ENCODE data around the gene MACROD2. TPM values are rescaled to one million over a fixed set of nuclear protein-coding genes. Genes with fewer than 3 reads are reported as not detected.

Gene MACROD2
- total RNA-seq, 1 experiment from 2014 or later = 1.6 TPM

DNA sequence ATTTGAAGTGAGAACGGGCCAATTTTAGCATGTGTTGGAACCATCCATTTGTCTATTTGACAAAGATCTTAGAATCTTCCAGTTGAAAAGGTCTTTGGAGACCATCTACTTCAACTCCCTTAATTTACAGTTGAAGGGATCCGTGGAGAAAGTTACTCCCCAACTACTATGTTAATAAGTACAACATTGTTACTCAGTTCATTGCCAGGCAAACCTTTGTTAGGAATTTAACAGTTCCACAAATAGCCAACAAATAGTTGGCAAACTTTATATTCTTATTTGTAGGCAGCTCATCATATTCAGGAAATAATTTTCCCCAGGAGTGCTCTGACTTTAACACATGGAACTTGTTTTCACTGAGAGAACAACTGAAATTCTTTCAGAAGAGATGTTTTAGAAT is 423.1 kb downstream of the MACROD2 start:
- no peaks in the 10 kb centered on the region for H3K27me3 ChIP-seq (ENCODE audit: insufficient read depth, low read length)
- H3K4me2 ChIP-seq (ENCODE audit: insufficient read depth, insufficient read length, low read length) = no peak overlapping the region
- no peak overlapping the region for H3K4ac ChIP-seq (ENCODE audit: low read depth, low read length)
- no peak overlapping the region for H2BK20ac ChIP-seq (ENCODE audit: low read depth, low read length, poor library complexity, severe bottlenecking)
- peaks cover 5% of the 10 kb centered on the region; the same call in 1 of the 2 replicates for H3K4me1 ChIP-seq (ENCODE audit: insufficient read depth, low read length)
- no peak overlapping the region for H3T11ph ChIP-seq (ENCODE audit: low read length)
- TF ChIP-seq, protein P1, sequence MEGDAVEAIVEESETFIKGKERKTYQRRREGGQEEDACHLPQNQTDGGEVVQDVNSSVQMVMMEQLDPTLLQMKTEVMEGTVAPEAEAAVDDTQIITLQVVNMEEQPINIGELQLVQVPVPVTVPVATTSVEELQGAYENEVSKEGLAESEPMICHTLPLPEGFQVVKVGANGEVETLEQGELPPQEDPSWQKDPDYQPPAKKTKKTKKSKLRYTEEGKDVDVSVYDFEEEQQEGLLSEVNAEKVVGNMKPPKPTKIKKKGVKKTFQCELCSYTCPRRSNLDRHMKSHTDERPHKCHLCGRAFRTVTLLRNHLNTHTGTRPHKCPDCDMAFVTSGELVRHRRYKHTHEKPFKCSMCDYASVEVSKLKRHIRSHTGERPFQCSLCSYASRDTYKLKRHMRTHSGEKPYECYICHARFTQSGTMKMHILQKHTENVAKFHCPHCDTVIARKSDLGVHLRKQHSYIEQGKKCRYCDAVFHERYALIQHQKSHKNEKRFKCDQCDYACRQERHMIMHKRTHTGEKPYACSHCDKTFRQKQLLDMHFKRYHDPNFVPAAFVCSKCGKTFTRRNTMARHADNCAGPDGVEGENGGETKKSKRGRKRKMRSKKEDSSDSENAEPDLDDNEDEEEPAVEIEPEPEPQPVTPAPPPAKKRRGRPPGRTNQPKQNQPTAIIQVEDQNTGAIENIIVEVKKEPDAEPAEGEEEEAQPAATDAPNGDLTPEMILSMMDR (conservative IDR thresholded peaks at IDR 0.05) = no peak
- no peak overlapping the region for H2AFZ ChIP-seq (ENCODE audit: low read length)
- H2BK15ac ChIP-seq (ENCODE audit: low read depth, low read length) = no peak overlapping the region
- H2BK5ac ChIP-seq (ENCODE audit: insufficient read length, low read length) = no peak overlapping the region
- no peaks in the 10 kb centered on the region for H3K79me2 ChIP-seq (ENCODE audit: insufficient read depth, low read length)
- no peak overlapping the region for H3K18ac ChIP-seq (ENCODE audit: insufficient read length, low read depth, low read length)
- Mint-ChIP-seq H3K36me3 (ENCODE audit: insufficient read depth in 1 of 3, low read depth in 3 of 3) (no peaks in the 10 kb centered on the region), H3K27me3 (ENCODE audit: low read depth) (no peaks in the 10 kb centered on the region), H3K4me1 (peaks cover 28% of the 10 kb centered on the region in 2 experiments), H3K4me3 (no peak overlapping the region), H3K27ac (no peak overlapping the region), H3K9me3 (no peaks in the 10 kb centered on the region)
- no peak overlapping the region for H2AK5ac ChIP-seq (ENCODE audit: insufficient read length, low read length)
- no peak overlapping the region for H3K14ac ChIP-seq (ENCODE audit: insufficient read depth, low read length)
- no peaks in the 10 kb centered on the region for H4K20me1 ChIP-seq (ENCODE audit: control insufficient read depth, insufficient read depth, insufficient read length)
- H4K5ac ChIP-seq (ENCODE audit: insufficient read length, low read depth, low read length) = no peak overlapping the region
- H3K23ac ChIP-seq (ENCODE audit: insufficient read length, low read depth, low read length) = no peak overlapping the region
- H3K9ac ChIP-seq (ENCODE audit: extremely low read depth, insufficient read length, low read length) = no peak overlapping the region
- H4K8ac ChIP-seq (replicated peaks; ENCODE audit: insufficient read length, low read depth, low read length) = no peak overlapping the region
- H3K27ac ChIP-seq (ENCODE audit: insufficient read length, low read depth, low read length) = no peak overlapping the region
- no peaks in the 10 kb centered on the region for H3K79me1 ChIP-seq (ENCODE audit: insufficient read depth, low read depth, low read length, poor library complexity, severe bottlenecking)
- no peak overlapping the region for H4K91ac ChIP-seq (ENCODE audit: insufficient read length, low read depth, low read length)
- no peak overlapping the region for H2BK12ac ChIP-seq (ENCODE audit: insufficient read length, low read depth, low read length)
- H3K9me3 ChIP-seq (ENCODE audit: control insufficient read depth, low read depth, low read length) = no peaks in the 10 kb centered on the region
- no peak overlapping the region for H3K56ac ChIP-seq (ENCODE audit: insufficient read length, low read depth, low read length)
- no peak overlapping the region for H2BK120ac ChIP-seq (ENCODE audit: low read depth, low read length, poor library complexity, severe bottlenecking)
- no peak for DNase-seq
- H3K23me2 ChIP-seq (ENCODE audit: insufficient read length, low read depth, low read length, poor library complexity, severe bottlenecking) = no peaks in the 10 kb centered on the region
- no CpG with 5 or more reads among the region's 2 CpGs for WGBS (ENCODE audit: extremely low coverage, insufficient read length, low lambda C conversion rate)

Measured in H9 (cell line).